Stimulated activated CD8-positive, alpha-beta memory T cell treated with anti-CD3 and anti-CD28 coated beads, Interleukin-15, amount 100 ng/mL, for 48 hours (primary cell): ENCODE results near the gene PACRG.

ENCODE experiments used
- DNase-seq, 2 donors: peaks; one replicate each; pipeline ENCODE4 v3.0.0-alpha.2; 2020; ENCODE audit warnings: low read depth in 2 of 2

Gene PACRG

GRCh38 chr6:163085426-163085825 lies 357.7 kb downstream of the PACRG start:
- no peak for DNase-seq

- DNase-seq, result no peak
Observed at GRCh38 chr6:163085861-163086623, 358.3 kb downstream of the PACRG start.

GRCh38 chr6:163086624-163086920 lies 358.8 kb downstream of the PACRG start:
- DNase-seq, result no peak

- no peak for DNase-seq
Observed at GRCh38 chr6:163087981-163088380, 360.2 kb downstream of the PACRG start.

- DNase-seq, result no peak
Observed at GRCh38 chr6:163092876-163093275, 365.1 kb downstream of the PACRG start.

- DNase-seq, result no peak
Observed at GRCh38 chr6:163094881-163095280, 367.1 kb downstream of the PACRG start.

GRCh38 chr6:163095401-163095800 lies 367.6 kb downstream of the PACRG start:
- no peak for DNase-seq

GRCh38 chr6:163098827-163099479 lies 371.2 kb downstream of the PACRG start:
- no peak for DNase-seq

- no peak for DNase-seq
Observed at GRCh38 chr6:163099621-163100171, 371.9 kb downstream of the PACRG start.

GRCh38 chr6:163100259-163100658 lies 372.5 kb downstream of the PACRG start:
- DNase-seq, result no peak

GRCh38 chr6:163113358-163113962 lies 385.7 kb downstream of the PACRG start:
- DNase-seq, result no peak

- no peak for DNase-seq
Observed at GRCh38 chr6:163118941-163119340, 391.2 kb downstream of the PACRG start.

- no peak for DNase-seq
Observed at GRCh38 chr6:163120223-163120622, 392.4 kb downstream of the PACRG start.

- DNase-seq, result no peak
Observed at GRCh38 chr6:163121270-163121669, 393.5 kb downstream of the PACRG start.

- no peak for DNase-seq
Observed at GRCh38 chr6:163122365-163122764, 394.6 kb downstream of the PACRG start.

GRCh38 chr6:163123098-163123497 lies 395.3 kb downstream of the PACRG start:
- DNase-seq, result no peak

- DNase-seq, result no peak
Observed at GRCh38 chr6:163126741-163127140, 399.0 kb downstream of the PACRG start.

GRCh38 chr6:163127587-163127986 lies 399.8 kb downstream of the PACRG start:
- no peak for DNase-seq

- DNase-seq, result no peak
Observed at GRCh38 chr6:163128324-163128723, 400.6 kb downstream of the PACRG start.

GRCh38 chr6:163132050-163132750 lies 404.4 kb downstream of the PACRG start:
- DNase-seq, result no peak

GRCh38 chr6:163133017-163133416 lies 405.2 kb downstream of the PACRG start:
- DNase-seq, result no peak

- DNase-seq, result no peak
Observed at GRCh38 chr6:163133691-163134090, 405.9 kb downstream of the PACRG start.
